OCI-LY3 (cell line): Measurements from ENCODE around the gene CAST.

Experiments used
- CTCF ChIP-seq: fragments of 200-600, 300-600 bp; sonication (generic); IDR thresholded peaks from 2 replicates; pipeline ENCODE4 v1.5.1; 2014; ENCODE audit warnings: antibody characterized with exemption, low read length, low read depth
- EZH2phosphoT487 ChIP-seq: fragments of 200-600 bp; shearing (Covaris generic); IDR thresholded peaks from 2 replicates; pipeline ENCODE4 v1.6.1; 2018; ENCODE audit warnings: antibody characterized with exemption, mixed run types, low read depth

- no peak for TF ChIP-seq CTCF
- TF ChIP-seq EZH2phosphoT487, result no peak
These were observed 81.0 kb downstream of the CAST start for GRCh38 chr5:96743065-96743768.
